ENCODE data around the gene SYCE1.

GRCh38 chr10:133613699-133614098 is 48.3 kb upstream of the SYCE1 start:
- TF ChIP-seq POLR2AphosphoS5 (IDR thresholded peaks at IDR 0.05; ENCODE audit: low read depth) (no peak), CTCF (conservative IDR thresholded peaks at IDR 0.05; ENCODE audit: low read depth in 2 of 2) (no peak), REST (IDR thresholded peaks at IDR 0.05; ENCODE audit: unreplicated experiment) (no peak), EZH2 (IDR thresholded peaks at IDR 0.05; ENCODE audit: low read depth, unreplicated experiment) (no peak), ETS1 (IDR thresholded peaks at IDR 0.05) (no peak), EZH2phosphoT487 (IDR thresholded peaks at IDR 0.05; ENCODE audit: unreplicated experiment) (no peak), JUNB (IDR thresholded peaks at IDR 0.05; ENCODE audit: unreplicated experiment) (no peak), ZNF331 (CRISPR knock-in tag; IDR thresholded peaks at IDR 0.05; ENCODE audit: low read depth) (no peak), STAT1 (IDR thresholded peaks at IDR 0.05; ENCODE audit: unreplicated experiment) (no peak), CREB1 (CRISPR knock-in tag; IDR thresholded peaks at IDR 0.05; ENCODE audit: low read depth) (no peak), ZNF462 (CRISPR knock-in tag; IDR thresholded peaks at IDR 0.05) (no peak)

Measured in GM23338 (cell line).